ENCODE data around the gene FBXO11. TPM values are rescaled to one million over a fixed set of nuclear protein-coding genes. Genes with fewer than 3 reads are reported as not detected.

FBXO11 gene
- total and polyA plus RNA-seq, 4 donors = 9.2 to 46.8 (median 19.7) TPM

DNA sequence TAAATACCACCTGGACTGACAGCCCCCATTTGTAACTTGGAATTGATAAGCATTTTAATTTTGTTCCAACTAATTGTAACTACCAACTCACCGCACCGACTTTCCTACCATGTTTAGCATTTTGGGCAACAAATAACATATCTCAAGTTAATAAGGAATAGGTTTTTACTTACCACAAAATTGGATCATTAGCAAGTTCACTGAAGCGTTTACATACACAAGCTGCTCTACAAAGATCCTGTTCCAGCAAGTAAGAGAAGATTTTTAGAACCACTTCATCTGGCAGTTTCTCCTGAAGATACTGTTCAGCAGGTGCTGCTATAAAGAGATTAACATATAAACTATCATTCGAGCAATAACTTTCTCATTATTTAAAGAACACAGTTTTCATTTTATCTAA is 67.6 kb downstream of the FBXO11 start:
- Histone ChIP-seq H3K4me3 (ENCODE audit: low read depth in 1 of 3, low read length in 3 of 3) (no peak overlapping the region), H3K27me3 (ENCODE audit: control insufficient read depth in 4 of 4, insufficient read depth in 4 of 4, low read length in 3 of 4) (no peaks in the 10 kb centered on the region), H3K4me1 (ENCODE audit: control insufficient read depth in 4 of 4, insufficient read depth in 4 of 4, low read length in 3 of 4) (peaks cover 1 to 5% (median 3%) of the 10 kb centered on the region in 4 donors), H3K27ac (ENCODE audit: low read depth in 1 of 2, low read length in 2 of 2) (no peak overlapping the region), H3K36me3 (ENCODE audit: control insufficient read depth in 4 of 4, insufficient read depth in 3 of 4, low read depth in 1 of 4, low read length in 3 of 4) (peaks cover 7 to 28% (median 22%) of the 10 kb centered on the region in 4 donors), H3K9me3 (ENCODE audit: control insufficient read depth in 4 of 4, low read length in 3 of 4) (no peaks in the 10 kb centered on the region), H3K9ac (ENCODE audit: low read depth in 1 of 2, low read length in 2 of 2) (no peak overlapping the region)
- WGBS = 87% methylated on average over 4 of the region's 4 CpGs
- no peak for TF ChIP-seq EGR1 (IDR thresholded peaks at IDR 0.05; ENCODE audit: low read depth in 2 of 2)
- TF ChIP-seq, protein P1, sequence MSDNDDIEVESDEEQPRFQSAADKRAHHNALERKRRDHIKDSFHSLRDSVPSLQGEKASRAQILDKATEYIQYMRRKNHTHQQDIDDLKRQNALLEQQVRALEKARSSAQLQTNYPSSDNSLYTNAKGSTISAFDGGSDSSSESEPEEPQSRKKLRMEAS (IDR thresholded peaks at IDR 0.05) = no peak
- TF ChIP-seq, protein P2, sequence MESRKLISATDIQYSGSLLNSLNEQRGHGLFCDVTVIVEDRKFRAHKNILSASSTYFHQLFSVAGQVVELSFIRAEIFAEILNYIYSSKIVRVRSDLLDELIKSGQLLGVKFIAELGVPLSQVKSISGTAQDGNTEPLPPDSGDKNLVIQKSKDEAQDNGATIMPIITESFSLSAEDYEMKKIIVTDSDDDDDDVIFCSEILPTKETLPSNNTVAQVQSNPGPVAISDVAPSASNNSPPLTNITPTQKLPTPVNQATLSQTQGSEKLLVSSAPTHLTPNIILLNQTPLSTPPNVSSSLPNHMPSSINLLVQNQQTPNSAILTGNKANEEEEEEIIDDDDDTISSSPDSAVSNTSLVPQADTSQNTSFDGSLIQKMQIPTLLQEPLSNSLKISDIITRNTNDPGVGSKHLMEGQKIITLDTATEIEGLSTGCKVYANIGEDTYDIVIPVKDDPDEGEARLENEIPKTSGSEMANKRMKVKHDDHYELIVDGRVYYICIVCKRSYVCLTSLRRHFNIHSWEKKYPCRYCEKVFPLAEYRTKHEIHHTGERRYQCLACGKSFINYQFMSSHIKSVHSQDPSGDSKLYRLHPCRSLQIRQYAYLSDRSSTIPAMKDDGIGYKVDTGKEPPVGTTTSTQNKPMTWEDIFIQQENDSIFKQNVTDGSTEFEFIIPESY (IDR thresholded peaks at IDR 0.05) = no peak
- TF ChIP-seq FOXA2 (IDR thresholded peaks at IDR 0.05) = no peak
- no peak for TF ChIP-seq SP1 (IDR thresholded peaks at IDR 0.05)
- no peak for TF ChIP-seq HNF4A (conservative IDR thresholded peaks at IDR 0.05)
- no peak for TF ChIP-seq GABPA (IDR thresholded peaks at IDR 0.05 in 1 of 2, conservative IDR thresholded peaks at IDR 0.05 in 1 of 2)
- TF ChIP-seq FOXA1 (IDR thresholded peaks at IDR 0.05) = no peak
- TF ChIP-seq HNF4G (IDR thresholded peaks at IDR 0.05) = no peak
- TF ChIP-seq RAD21 (IDR thresholded peaks at IDR 0.05) = no peak
- TF ChIP-seq, protein P3, sequence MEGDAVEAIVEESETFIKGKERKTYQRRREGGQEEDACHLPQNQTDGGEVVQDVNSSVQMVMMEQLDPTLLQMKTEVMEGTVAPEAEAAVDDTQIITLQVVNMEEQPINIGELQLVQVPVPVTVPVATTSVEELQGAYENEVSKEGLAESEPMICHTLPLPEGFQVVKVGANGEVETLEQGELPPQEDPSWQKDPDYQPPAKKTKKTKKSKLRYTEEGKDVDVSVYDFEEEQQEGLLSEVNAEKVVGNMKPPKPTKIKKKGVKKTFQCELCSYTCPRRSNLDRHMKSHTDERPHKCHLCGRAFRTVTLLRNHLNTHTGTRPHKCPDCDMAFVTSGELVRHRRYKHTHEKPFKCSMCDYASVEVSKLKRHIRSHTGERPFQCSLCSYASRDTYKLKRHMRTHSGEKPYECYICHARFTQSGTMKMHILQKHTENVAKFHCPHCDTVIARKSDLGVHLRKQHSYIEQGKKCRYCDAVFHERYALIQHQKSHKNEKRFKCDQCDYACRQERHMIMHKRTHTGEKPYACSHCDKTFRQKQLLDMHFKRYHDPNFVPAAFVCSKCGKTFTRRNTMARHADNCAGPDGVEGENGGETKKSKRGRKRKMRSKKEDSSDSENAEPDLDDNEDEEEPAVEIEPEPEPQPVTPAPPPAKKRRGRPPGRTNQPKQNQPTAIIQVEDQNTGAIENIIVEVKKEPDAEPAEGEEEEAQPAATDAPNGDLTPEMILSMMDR (IDR thresholded peaks at IDR 0.05; ENCODE audit: low read depth, low read length, missing input control) = no peak
- TF ChIP-seq RXRA (IDR thresholded peaks at IDR 0.05) = no peak
- no peak for TF ChIP-seq YY1 (IDR thresholded peaks at IDR 0.05)
- TF ChIP-seq, protein P4, sequence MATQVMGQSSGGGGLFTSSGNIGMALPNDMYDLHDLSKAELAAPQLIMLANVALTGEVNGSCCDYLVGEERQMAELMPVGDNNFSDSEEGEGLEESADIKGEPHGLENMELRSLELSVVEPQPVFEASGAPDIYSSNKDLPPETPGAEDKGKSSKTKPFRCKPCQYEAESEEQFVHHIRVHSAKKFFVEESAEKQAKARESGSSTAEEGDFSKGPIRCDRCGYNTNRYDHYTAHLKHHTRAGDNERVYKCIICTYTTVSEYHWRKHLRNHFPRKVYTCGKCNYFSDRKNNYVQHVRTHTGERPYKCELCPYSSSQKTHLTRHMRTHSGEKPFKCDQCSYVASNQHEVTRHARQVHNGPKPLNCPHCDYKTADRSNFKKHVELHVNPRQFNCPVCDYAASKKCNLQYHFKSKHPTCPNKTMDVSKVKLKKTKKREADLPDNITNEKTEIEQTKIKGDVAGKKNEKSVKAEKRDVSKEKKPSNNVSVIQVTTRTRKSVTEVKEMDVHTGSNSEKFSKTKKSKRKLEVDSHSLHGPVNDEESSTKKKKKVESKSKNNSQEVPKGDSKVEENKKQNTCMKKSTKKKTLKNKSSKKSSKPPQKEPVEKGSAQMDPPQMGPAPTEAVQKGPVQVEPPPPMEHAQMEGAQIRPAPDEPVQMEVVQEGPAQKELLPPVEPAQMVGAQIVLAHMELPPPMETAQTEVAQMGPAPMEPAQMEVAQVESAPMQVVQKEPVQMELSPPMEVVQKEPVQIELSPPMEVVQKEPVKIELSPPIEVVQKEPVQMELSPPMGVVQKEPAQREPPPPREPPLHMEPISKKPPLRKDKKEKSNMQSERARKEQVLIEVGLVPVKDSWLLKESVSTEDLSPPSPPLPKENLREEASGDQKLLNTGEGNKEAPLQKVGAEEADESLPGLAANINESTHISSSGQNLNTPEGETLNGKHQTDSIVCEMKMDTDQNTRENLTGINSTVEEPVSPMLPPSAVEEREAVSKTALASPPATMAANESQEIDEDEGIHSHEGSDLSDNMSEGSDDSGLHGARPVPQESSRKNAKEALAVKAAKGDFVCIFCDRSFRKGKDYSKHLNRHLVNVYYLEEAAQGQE (IDR thresholded peaks at IDR 0.05) = no peak
- TF ChIP-seq TAF1 (conservative IDR thresholded peaks at IDR 0.05) = no peak
- TF ChIP-seq NR2F2 (IDR thresholded peaks at IDR 0.05) = no peak
- TF ChIP-seq, protein P5, sequence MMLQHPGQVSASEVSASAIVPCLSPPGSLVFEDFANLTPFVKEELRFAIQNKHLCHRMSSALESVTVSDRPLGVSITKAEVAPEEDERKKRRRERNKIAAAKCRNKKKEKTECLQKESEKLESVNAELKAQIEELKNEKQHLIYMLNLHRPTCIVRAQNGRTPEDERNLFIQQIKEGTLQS (IDR thresholded peaks at IDR 0.05) = no peak
- no peak for DNase-seq (ENCODE audit: low spot score)

Measured in liver (tissue), 9 donors.